HL-60 (cell line): Measurements from ENCODE around the gene KCTD16.

Source experiments
- DNase-seq, 2 experiments: peaks; one replicate each; pipeline ENCODE4 v3.0.0-alpha.2; 2010 to 2020; ENCODE audit warnings: low read depth in 1 of 2, low spot score in 1 of 2
- H3K27ac ChIP-seq: fragments of 250-450 bp; sonication (Bioruptor Pico); replicated peaks from 2 replicates; pipeline ENCODE4 v1.5.1; 2020; ENCODE audit warnings: mild to moderate bottlenecking, moderate library complexity
- H3K27me3 ChIP-seq: fragments of 250-450 bp; sonication (Bioruptor Pico); 2 replicates; pipeline ENCODE4 v1.5.1; 2021; ENCODE audit warnings: mild to moderate bottlenecking, moderate library complexity; ENCODE audit not compliant: insufficient read depth, poor library complexity, severe bottlenecking
- H3K4me3 ChIP-seq: replicated peaks from 2 replicates; pipeline ENCODE4 v1.5.1; 2011; ENCODE audit warnings: mild to moderate bottlenecking, control low read depth, low read length; ENCODE audit not compliant: insufficient read depth
- GABPA ChIP-seq: IDR thresholded peaks from 2 replicates; pipeline ENCODE4 v1.6.1; 2012; ENCODE audit warnings: low read depth
- POLR2AphosphoS5 ChIP-seq: IDR thresholded peaks from 2 replicates; pipeline ENCODE4 v1.6.1; 2012; ENCODE audit warnings: low read depth
- SPI1 ChIP-seq: IDR thresholded peaks from 2 replicates; pipeline ENCODE4 v1.6.1; 2012; ENCODE audit warnings: low read depth, mild to moderate bottlenecking, borderline replicate concordance
- TF ChIP-seq, protein P1 (sequence below): IDR thresholded peaks from 2 replicates; pipeline ENCODE4 v1.6.1; 2012; ENCODE audit warnings: low read depth; ENCODE audit not compliant: insufficient replicate concordance
- TF ChIP-seq, protein P2 (sequence below): IDR thresholded peaks from one replicate; pipeline ENCODE4 v1.5.1; 2011; ENCODE audit warnings: low read length, control low read depth, inconsistent platforms; ENCODE audit not compliant: insufficient read depth

Gene KCTD16

DNA sequence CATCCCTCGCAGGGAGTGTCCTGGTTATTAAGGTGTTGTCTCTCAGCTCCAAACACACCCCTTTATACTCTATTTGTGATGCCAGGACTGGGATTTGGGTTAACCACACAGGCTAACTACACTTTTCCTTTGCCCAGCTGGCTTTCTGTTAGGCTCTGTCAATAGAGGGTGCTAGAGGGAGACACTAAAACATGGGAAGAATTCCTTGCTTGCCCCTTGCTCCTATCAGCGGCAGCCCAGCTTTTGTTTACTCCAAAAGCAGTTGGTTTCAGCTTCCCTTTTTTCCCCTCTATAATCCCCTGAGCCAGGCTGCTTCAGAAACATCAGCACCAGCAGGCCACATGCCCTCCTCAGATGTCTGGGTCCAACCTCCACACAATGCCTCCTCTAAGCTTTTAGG, 297.1 kb downstream of the KCTD16 start:
- no peak overlapping the region for H3K4me3 ChIP-seq
- TF ChIP-seq, protein P1, sequence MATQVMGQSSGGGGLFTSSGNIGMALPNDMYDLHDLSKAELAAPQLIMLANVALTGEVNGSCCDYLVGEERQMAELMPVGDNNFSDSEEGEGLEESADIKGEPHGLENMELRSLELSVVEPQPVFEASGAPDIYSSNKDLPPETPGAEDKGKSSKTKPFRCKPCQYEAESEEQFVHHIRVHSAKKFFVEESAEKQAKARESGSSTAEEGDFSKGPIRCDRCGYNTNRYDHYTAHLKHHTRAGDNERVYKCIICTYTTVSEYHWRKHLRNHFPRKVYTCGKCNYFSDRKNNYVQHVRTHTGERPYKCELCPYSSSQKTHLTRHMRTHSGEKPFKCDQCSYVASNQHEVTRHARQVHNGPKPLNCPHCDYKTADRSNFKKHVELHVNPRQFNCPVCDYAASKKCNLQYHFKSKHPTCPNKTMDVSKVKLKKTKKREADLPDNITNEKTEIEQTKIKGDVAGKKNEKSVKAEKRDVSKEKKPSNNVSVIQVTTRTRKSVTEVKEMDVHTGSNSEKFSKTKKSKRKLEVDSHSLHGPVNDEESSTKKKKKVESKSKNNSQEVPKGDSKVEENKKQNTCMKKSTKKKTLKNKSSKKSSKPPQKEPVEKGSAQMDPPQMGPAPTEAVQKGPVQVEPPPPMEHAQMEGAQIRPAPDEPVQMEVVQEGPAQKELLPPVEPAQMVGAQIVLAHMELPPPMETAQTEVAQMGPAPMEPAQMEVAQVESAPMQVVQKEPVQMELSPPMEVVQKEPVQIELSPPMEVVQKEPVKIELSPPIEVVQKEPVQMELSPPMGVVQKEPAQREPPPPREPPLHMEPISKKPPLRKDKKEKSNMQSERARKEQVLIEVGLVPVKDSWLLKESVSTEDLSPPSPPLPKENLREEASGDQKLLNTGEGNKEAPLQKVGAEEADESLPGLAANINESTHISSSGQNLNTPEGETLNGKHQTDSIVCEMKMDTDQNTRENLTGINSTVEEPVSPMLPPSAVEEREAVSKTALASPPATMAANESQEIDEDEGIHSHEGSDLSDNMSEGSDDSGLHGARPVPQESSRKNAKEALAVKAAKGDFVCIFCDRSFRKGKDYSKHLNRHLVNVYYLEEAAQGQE: no peak
- TF ChIP-seq, protein P2, sequence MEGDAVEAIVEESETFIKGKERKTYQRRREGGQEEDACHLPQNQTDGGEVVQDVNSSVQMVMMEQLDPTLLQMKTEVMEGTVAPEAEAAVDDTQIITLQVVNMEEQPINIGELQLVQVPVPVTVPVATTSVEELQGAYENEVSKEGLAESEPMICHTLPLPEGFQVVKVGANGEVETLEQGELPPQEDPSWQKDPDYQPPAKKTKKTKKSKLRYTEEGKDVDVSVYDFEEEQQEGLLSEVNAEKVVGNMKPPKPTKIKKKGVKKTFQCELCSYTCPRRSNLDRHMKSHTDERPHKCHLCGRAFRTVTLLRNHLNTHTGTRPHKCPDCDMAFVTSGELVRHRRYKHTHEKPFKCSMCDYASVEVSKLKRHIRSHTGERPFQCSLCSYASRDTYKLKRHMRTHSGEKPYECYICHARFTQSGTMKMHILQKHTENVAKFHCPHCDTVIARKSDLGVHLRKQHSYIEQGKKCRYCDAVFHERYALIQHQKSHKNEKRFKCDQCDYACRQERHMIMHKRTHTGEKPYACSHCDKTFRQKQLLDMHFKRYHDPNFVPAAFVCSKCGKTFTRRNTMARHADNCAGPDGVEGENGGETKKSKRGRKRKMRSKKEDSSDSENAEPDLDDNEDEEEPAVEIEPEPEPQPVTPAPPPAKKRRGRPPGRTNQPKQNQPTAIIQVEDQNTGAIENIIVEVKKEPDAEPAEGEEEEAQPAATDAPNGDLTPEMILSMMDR: no peak
- TF ChIP-seq GABPA (no peak), POLR2AphosphoS5 (no peak), SPI1 (no peak)
- H3K27me3 ChIP-seq: no peaks in the 10 kb centered on the region
- no peak overlapping the region for H3K27ac ChIP-seq
- peak in 1 of 2 experiments; percentile 1 for DNase-seq

DNA sequence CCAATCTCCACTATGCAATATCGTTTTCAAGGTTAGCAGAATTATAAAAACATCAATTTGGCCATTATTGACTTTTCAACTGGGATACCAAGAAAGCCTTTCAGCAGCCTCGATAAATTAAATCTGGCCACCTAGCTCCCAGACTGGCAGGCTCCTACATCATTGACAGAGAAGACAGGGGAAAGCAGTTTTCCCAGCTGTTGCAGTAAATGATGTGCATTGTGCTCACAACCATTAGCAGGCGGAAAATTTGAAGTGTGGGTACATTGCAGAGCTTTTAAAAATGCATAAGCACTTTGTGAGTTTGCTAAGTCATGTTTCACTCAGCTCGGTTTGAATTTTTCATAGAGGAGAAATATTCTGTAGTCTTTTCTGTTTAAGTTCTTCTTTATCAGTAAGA, 297.9 kb downstream of the KCTD16 start:
- Histone ChIP-seq H3K4me3 (no peak overlapping the region), H3K27me3 (no peaks in the 10 kb centered on the region), H3K27ac (no peak overlapping the region)
- TF ChIP-seq, protein P1: no peak
- TF ChIP-seq, protein P2: no peak
- TF ChIP-seq GABPA: no peak
- TF ChIP-seq SPI1: no peak
- TF ChIP-seq POLR2AphosphoS5: no peak
- no peak for DNase-seq

DNA sequence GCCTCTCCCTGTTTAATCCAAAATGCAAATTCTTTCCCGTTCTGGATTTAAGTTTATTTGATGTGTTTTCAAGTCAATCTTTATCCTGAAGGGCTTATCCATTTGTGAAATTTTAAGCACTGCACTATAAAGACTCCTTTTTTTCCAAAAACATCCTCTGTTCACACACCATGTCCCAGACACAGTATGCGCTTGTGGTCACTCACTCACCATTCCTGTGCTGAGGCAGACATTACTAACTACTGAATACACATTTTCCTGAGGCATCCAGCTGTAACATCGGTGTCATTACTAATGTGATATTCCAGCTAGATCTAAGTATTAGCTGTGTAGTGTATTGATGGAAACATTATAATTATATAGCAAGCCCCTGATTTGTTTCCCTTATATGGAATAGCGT, 298.4 kb downstream of the KCTD16 start:
- DNase-seq: no peak
- Histone ChIP-seq H3K27ac (no peak overlapping the region), H3K4me3 (no peak overlapping the region), H3K27me3 (no peaks in the 10 kb centered on the region)
- TF ChIP-seq GABPA (no peak), POLR2AphosphoS5 (no peak), SPI1 (no peak)
- TF ChIP-seq, protein P2: no peak
- TF ChIP-seq, protein P1: no peak
